ENCODE data around the gene ATP9B.

- TF ChIP-seq SNAI2 (CRISPR knock-in tag; IDR thresholded peaks at IDR 0.05): no peak
- no peak for TF ChIP-seq OSR1 (CRISPR knock-in tag; IDR thresholded peaks at IDR 0.05)
- TF ChIP-seq ESRRG (CRISPR knock-in tag; IDR thresholded peaks at IDR 0.05): no peak
Measured at GRCh38 chr18:79070486-79070885, 1.3 kb downstream of the ATP9B start.
